ENCODE data around the gene TCAP.

Gene TCAP

DNA sequence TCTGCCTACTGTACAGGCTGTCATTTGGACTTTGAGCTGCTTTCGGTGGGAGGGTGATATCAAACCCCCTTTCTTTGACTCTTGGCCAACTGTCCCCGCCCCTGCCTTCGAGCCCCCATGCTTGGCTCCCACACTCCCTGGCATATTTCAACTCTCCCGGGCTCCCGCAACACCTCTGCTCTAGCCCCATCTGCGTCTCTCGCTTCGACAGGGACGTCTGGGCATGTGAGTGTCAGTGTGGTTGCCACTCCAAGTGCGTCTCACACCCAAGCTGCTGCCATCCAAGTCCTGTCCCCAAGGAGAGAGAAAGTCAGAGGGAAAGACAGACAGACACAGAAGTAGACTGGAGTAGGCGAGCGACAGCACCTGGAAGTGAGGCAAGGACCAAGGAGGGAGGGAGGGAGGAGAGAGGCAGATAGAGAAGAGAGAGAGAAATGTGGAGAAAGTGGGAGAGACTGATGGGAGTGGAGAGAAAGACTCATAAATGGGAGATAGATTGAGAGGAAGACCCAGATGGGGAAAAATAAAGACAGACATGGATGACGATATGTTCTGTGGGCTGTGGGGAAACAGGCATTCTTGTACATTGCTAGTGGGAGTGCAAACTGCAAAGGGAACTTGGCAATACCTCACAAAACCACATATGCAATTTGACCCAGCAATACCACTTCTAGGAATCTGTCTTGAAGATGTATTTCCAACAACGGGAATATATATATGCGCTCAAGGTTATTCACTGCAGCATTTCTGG is 16.4 kb upstream of the TCAP start:
- no peak overlapping the region for H3K4me3 ChIP-seq (ENCODE audit: low read length)
- no peaks in the 10 kb centered on the region for H3F3A ChIP-seq (ENCODE audit: control insufficient read depth, insufficient read depth)
- H3K27ac ChIP-seq (ENCODE audit: low read depth, low read length) = no peak overlapping the region
- H4K20me1 ChIP-seq (ENCODE audit: control insufficient read depth, insufficient read depth, low read depth, low read length) = 0 out of 2 replicates have a peak, but pooled peaks cover 4% of the 10 kb centered on the region
- H3K4me1 ChIP-seq (ENCODE audit: control insufficient read depth, low read length) = no peaks in the 10 kb centered on the region
- no peaks in the 10 kb centered on the region for H3K9me2 ChIP-seq (replicated peaks; ENCODE audit: control insufficient read depth, low read length)
- peaks cover 35% of the 10 kb centered on the region for H3K79me2 ChIP-seq (ENCODE audit: control insufficient read depth, low read length)
- H3K27me3 ChIP-seq (ENCODE audit: control insufficient read depth, low read length) = no peaks in the 10 kb centered on the region
- no peak overlapping the region for H3K4me2 ChIP-seq (ENCODE audit: low read length)
- no peaks in the 10 kb centered on the region for H3K36me3 ChIP-seq (ENCODE audit: control insufficient read depth, low read length)
- no peak for TF ChIP-seq EZH2phosphoT487 (IDR thresholded peaks at IDR 0.05; ENCODE audit: borderline replicate concordance, low read length)
- no peaks in the 10 kb centered on the region for H3K9me3 ChIP-seq (ENCODE audit: control insufficient read depth, insufficient read depth, low read length)

DNA sequence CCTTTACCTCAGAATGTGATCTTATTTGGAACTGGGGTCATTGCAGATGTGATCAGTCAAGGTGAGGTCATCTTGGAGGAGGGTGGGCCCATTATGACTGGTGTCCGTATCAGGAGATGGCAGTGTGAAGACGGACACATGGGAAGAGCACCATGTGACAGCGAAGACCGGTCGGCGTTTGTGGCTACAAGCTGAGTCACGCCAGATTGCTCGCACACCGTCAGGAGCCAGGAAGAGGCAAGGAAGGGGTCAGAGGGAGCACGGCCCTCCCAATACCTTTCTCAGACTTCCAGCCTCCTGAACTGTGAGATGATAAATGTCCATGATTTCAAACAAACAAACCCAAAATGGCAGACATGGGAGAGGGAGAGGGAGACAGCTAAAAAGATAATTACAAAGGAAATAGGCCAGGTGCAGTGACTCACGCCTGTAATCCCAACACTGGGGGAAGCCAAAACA is 15.0 kb upstream of the TCAP start:
- no peaks in the 10 kb centered on the region for H3F3A ChIP-seq (ENCODE audit: control insufficient read depth, insufficient read depth)
- TF ChIP-seq EZH2phosphoT487 (IDR thresholded peaks at IDR 0.05; ENCODE audit: borderline replicate concordance, low read length) = no peak
- TF ChIP-seq, protein P1, sequence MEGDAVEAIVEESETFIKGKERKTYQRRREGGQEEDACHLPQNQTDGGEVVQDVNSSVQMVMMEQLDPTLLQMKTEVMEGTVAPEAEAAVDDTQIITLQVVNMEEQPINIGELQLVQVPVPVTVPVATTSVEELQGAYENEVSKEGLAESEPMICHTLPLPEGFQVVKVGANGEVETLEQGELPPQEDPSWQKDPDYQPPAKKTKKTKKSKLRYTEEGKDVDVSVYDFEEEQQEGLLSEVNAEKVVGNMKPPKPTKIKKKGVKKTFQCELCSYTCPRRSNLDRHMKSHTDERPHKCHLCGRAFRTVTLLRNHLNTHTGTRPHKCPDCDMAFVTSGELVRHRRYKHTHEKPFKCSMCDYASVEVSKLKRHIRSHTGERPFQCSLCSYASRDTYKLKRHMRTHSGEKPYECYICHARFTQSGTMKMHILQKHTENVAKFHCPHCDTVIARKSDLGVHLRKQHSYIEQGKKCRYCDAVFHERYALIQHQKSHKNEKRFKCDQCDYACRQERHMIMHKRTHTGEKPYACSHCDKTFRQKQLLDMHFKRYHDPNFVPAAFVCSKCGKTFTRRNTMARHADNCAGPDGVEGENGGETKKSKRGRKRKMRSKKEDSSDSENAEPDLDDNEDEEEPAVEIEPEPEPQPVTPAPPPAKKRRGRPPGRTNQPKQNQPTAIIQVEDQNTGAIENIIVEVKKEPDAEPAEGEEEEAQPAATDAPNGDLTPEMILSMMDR (IDR thresholded peaks at IDR 0.05; ENCODE audit: low read depth, low read length, poor library complexity, severe bottlenecking) = no peak
- H3K27me3 ChIP-seq (ENCODE audit: control insufficient read depth, low read length) = no peaks in the 10 kb centered on the region
- 0 out of 2 replicates have a peak, but pooled peaks cover under 1% of the 10 kb centered on the region for H4K20me1 ChIP-seq (ENCODE audit: control insufficient read depth, insufficient read depth, low read depth, low read length)
- H3K9me3 ChIP-seq (ENCODE audit: control insufficient read depth, insufficient read depth, low read length) = no peaks in the 10 kb centered on the region
- no peak overlapping the region for H3K27ac ChIP-seq (ENCODE audit: low read depth, low read length)
- H3K4me1 ChIP-seq (ENCODE audit: control insufficient read depth, low read length) = no peaks in the 10 kb centered on the region; the same call in 1 of the 2 replicates
- no peak overlapping the region for H3K4me3 ChIP-seq (ENCODE audit: low read length)
- H3K4me2 ChIP-seq (ENCODE audit: low read length) = no peak overlapping the region
- H3K79me2 ChIP-seq (ENCODE audit: control insufficient read depth, low read length) = peaks cover 24% of the 10 kb centered on the region
- H3K9me2 ChIP-seq (replicated peaks; ENCODE audit: control insufficient read depth, low read length) = no peaks in the 10 kb centered on the region
- peaks cover 4% of the 10 kb centered on the region; the same call in 1 of the 2 replicates for H3K36me3 ChIP-seq (ENCODE audit: control insufficient read depth, low read length)

DNA sequence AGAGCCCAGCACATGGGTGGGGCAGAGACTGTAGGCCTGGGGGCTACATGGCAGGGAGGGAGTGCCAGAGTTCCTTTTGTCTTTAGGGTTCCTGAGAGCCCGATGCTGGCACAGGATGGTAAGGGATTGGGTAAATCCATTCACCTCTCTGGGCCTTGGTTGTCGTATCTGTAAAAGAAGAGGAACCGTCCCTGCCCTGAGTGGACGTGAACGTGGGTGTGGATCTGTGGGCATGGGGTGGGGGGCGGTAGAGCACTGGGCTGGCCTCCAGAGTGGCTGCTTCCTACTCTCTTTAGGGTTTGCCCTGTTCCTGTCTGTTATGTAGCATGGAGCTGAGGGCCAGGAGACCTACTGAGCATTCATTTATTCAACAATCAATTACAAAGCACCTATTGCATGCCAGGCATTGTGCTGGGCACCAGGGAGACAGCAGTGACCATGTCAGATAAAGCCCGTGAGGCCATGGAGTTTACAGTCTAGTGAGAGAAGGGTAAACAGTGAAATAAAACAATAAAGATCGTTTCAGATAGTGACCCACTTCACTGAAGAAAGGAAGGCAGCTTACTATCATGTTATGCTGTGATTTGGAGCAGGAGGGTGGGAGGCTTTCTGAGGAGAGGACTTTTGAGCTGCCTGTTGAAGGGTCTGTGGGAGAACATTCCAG is 13.1 kb upstream of the TCAP start:
- H3K4me1 ChIP-seq (ENCODE audit: control insufficient read depth, low read length) = no peaks in the 10 kb centered on the region; the same call in 1 of the 2 replicates
- H3K27ac ChIP-seq (ENCODE audit: low read depth, low read length) = no peak overlapping the region
- TF ChIP-seq, protein P1 (IDR thresholded peaks at IDR 0.05; ENCODE audit: low read depth, low read length, poor library complexity, severe bottlenecking) = no peak
- TF ChIP-seq EZH2phosphoT487 (IDR thresholded peaks at IDR 0.05; ENCODE audit: borderline replicate concordance, low read length) = no peak
- H4K20me1 ChIP-seq (ENCODE audit: control insufficient read depth, insufficient read depth, low read depth, low read length) = no peaks in the 10 kb centered on the region
- no peak overlapping the region for H3K4me2 ChIP-seq (ENCODE audit: low read length)
- peaks cover 15% of the 10 kb centered on the region for H3K79me2 ChIP-seq (ENCODE audit: control insufficient read depth, low read length)
- H3K4me3 ChIP-seq (ENCODE audit: low read length) = no peak overlapping the region
- no peaks in the 10 kb centered on the region for H3K27me3 ChIP-seq (ENCODE audit: control insufficient read depth, low read length)
- H3K36me3 ChIP-seq (ENCODE audit: control insufficient read depth, low read length) = peaks cover 4% of the 10 kb centered on the region; the same call in 1 of the 2 replicates
- no peaks in the 10 kb centered on the region for H3K9me3 ChIP-seq (ENCODE audit: control insufficient read depth, insufficient read depth, low read length)
- no peaks in the 10 kb centered on the region for H3F3A ChIP-seq (ENCODE audit: control insufficient read depth, insufficient read depth)
- H3K9me2 ChIP-seq (replicated peaks; ENCODE audit: control insufficient read depth, low read length) = no peaks in the 10 kb centered on the region

All from DOHH2 (cell line).